KG1 (cell line): ENCODE measurements around the gene AAGAB.

Experiments used
- DNase-seq: peaks from one replicate; lab custom pipeline; 2025; lab: John Stamatoyannopoulos, UW

Gene AAGAB

GRCh38 chr15:67187351-67187854, 67.1 kb downstream of the AAGAB start:
- no peak for DNase-seq

GRCh38 chr15:67186688-67187087, 67.8 kb downstream of the AAGAB start:
- no peak for DNase-seq

GRCh38 chr15:67186226-67186649, 68.2 kb downstream of the AAGAB start:
- no peak for DNase-seq

- DNase-seq = no peak
Measured at GRCh38 chr15:67185621-67186225, 68.7 kb downstream of the AAGAB start.

- DNase-seq = no peak
Measured at GRCh38 chr15:67185051-67185450, 69.4 kb downstream of the AAGAB start.

- no peak for DNase-seq
Measured at GRCh38 chr15:67184208-67184925, 70.1 kb downstream of the AAGAB start.

GRCh38 chr15:67183443-67184169, 70.9 kb downstream of the AAGAB start:
- DNase-seq = no peak

- DNase-seq = no peak
Measured at GRCh38 chr15:67181221-67181639, 73.2 kb downstream of the AAGAB start.

GRCh38 chr15:67180514-67181191, 73.8 kb downstream of the AAGAB start:
- DNase-seq = no peak

GRCh38 chr15:67180035-67180434, 74.4 kb downstream of the AAGAB start:
- no peak for DNase-seq

GRCh38 chr15:67179411-67179995, 75.0 kb downstream of the AAGAB start:
- DNase-seq = no peak

GRCh38 chr15:67178569-67179210, 75.8 kb downstream of the AAGAB start:
- DNase-seq = no peak

GRCh38 chr15:67177752-67178151, 76.7 kb downstream of the AAGAB start:
- DNase-seq = no peak

GRCh38 chr15:67176195-67176971, 78.1 kb downstream of the AAGAB start:
- DNase-seq = no peak

- DNase-seq = no peak
Measured at GRCh38 chr15:67175643-67176071, 78.8 kb downstream of the AAGAB start.

- DNase-seq = no peak
Measured at GRCh38 chr15:67174864-67175573, 79.4 kb downstream of the AAGAB start.

- DNase-seq = no peak
Measured at GRCh38 chr15:67174446-67174845, 80.0 kb downstream of the AAGAB start.

- DNase-seq = no peak
Measured at GRCh38 chr15:67173786-67174185, 80.7 kb downstream of the AAGAB start.

GRCh38 chr15:67173005-67173404, 81.5 kb downstream of the AAGAB start:
- DNase-seq = no peak

- DNase-seq = no peak
Measured at GRCh38 chr15:67172172-67172571, 82.3 kb downstream of the AAGAB start.
